ENCODE measurements around the gene SCUBE1.

- TF ChIP-seq CTCF (IDR thresholded peaks at IDR 0.05), result no peak
- no peak for TF ChIP-seq POLR2A (IDR thresholded peaks at IDR 0.05)
Observed at GRCh38 chr22:43209971-43210370, 133.2 kb downstream of the SCUBE1 start.
